Keratinocyte (primary cell): ENCODE measurements around the gene WDR27. TPM values are rescaled to one million over a fixed set of nuclear protein-coding genes. Genes with fewer than 3 reads are reported as not detected.
A peak's percentile ranks its signal among the peaks of the same experiment; 100 is the strongest.

Source experiments
- DNase-seq: peaks from one replicate; pipeline ENCODE4 v3.0.0-alpha.2; 2011; ENCODE audit warnings: low read depth, missing footprints, low spot score
- FAIRE-seq: peaks from 2 replicates; lab custom pipeline; 2011; peaks lifted over from hg19 to GRCh38; lab: Jason Lieb, UNC
- H2AFZ ChIP-seq: 2 replicates; pipeline ENCODE4 v1.6.0; 2012; ENCODE audit warnings: low read length, control low read depth, inconsistent platforms; ENCODE audit not compliant: control insufficient read depth
- H3K27ac ChIP-seq: 2 replicates; pipeline ENCODE4 v1.5.1; 2011; ENCODE audit warnings: low read length; ENCODE audit not compliant: control insufficient read depth, insufficient read depth
- H3K27me3 ChIP-seq: 3 replicates; pipeline ENCODE4 v1.6.0; 2011; ENCODE audit warnings: low read length; ENCODE audit not compliant: control insufficient read depth, insufficient read depth; ENCODE audit errors: extremely low read depth
- H3K36me3 ChIP-seq, 2 experiments: 2 replicates in 1 of 2; 3 replicates in 1 of 2; pipeline ENCODE4 v1.5.1; 2011; ENCODE audit warnings: low read length in 2 of 2, mild to moderate bottlenecking in 1 of 2; ENCODE audit not compliant: control insufficient read depth in 2 of 2, insufficient read depth in 2 of 2; ENCODE audit errors: extremely low read depth in 1 of 2
- H3K4me1 ChIP-seq: 3 replicates; pipeline ENCODE4 v1.5.1; 2011; ENCODE audit warnings: low read length; ENCODE audit not compliant: control insufficient read depth, insufficient read depth; ENCODE audit errors: extremely low read depth
- H3K4me2 ChIP-seq: 3 replicates; pipeline ENCODE4 v1.6.0; 2011; ENCODE audit warnings: low read depth, low read length; ENCODE audit not compliant: control insufficient read depth, insufficient read depth; ENCODE audit errors: extremely low read depth
- H3K4me3 ChIP-seq, 3 experiments: fragments of 200-600 bp in 1 of 3; sonication (generic) in 1 of 3; 2 replicates in 2 of 3; 3 replicates in 1 of 3; pipeline ENCODE4 v1.5.1; 2011 to 2016; ENCODE audit warnings: low read length in 3 of 3, mild to moderate bottlenecking in 3 of 3, control low read depth in 2 of 3, inconsistent platforms in 1 of 3, low read depth in 1 of 3, mixed read lengths in 1 of 3, mixed run types in 1 of 3, moderate library complexity in 1 of 3; ENCODE audit not compliant: control insufficient read depth in 2 of 3, insufficient read depth in 2 of 3; ENCODE audit errors: extremely low read depth in 1 of 3
- H3K79me2 ChIP-seq: 2 replicates; pipeline ENCODE4 v1.6.0; 2012; ENCODE audit warnings: low read length; ENCODE audit not compliant: control insufficient read depth, insufficient read depth
- H3K9ac ChIP-seq: 3 replicates; pipeline ENCODE4 v1.6.0; 2011; ENCODE audit warnings: low read length; ENCODE audit not compliant: control insufficient read depth, insufficient read depth; ENCODE audit errors: extremely low read depth
- H3K9me1 ChIP-seq: 3 replicates; pipeline ENCODE4 v1.6.0; 2011; ENCODE audit warnings: low read length; ENCODE audit not compliant: control insufficient read depth, insufficient read depth; ENCODE audit errors: extremely low read depth
- H3K9me3 ChIP-seq: 2 replicates; pipeline ENCODE4 v1.5.1; 2012; ENCODE audit warnings: low read depth, low read length; ENCODE audit not compliant: control insufficient read depth
- H4K20me1 ChIP-seq: 3 replicates; pipeline ENCODE4 v1.6.0; 2011; ENCODE audit warnings: low read length; ENCODE audit not compliant: control insufficient read depth, insufficient read depth; ENCODE audit errors: extremely low read depth
- CTCF ChIP-seq, 3 experiments: IDR thresholded peaks in 1 of 3; conservative IDR thresholded peaks in 1 of 3; optimal IDR thresholded peaks in 1 of 3; 2 replicates in 2 of 3; 3 replicates in 1 of 3; pipeline versions ENCODE3 to v1.5.1; 2011; ENCODE audit warnings: low read length in 3 of 3, mild to moderate bottlenecking in 3 of 3, moderate library complexity in 2 of 3, control low read depth in 1 of 3, inconsistent platforms in 1 of 3; ENCODE audit not compliant: insufficient read depth in 2 of 3; ENCODE audit errors: extremely low read depth in 1 of 3
- EZH2 ChIP-seq: IDR thresholded peaks from one replicate; pipeline ENCODE4 v1.6.1; 2012; ENCODE audit warnings: inconsistent platforms, mild to moderate bottlenecking, low read length, moderate library complexity
- dilution Hi-C: fragments of 300-500 bp; cut with MboI; formaldehyde crosslinking; loops from one replicate; pipeline ENCODE4 v1.7.0; 2020; ENCODE audit warnings: low sequenced_read_pairs; ENCODE audit not compliant: extremely low pct_ligation_motif_present
- polyA minus RNA-seq, 3 experiments: library from RNA; depleted of rRNA, polyadenylated mRNA; stranded (reverse); fragments of >200 nt; gene quantifications; 1 replicate in 1 of 3; 2 replicates in 1 of 3; 3 replicates in 1 of 3; pipeline ENCODE4 v1.2.3, GENCODE V29; 2011
- polyA plus RNA-seq, 5 experiments: library from polyadenylated mRNA; depleted of rRNA in 3 of 5; stranded (reverse) in 3 of 5; stranded (forward) in 1 of 5; unstranded in 1 of 5; fragments of >200 nt; gene quantifications; 1 replicate in 1 of 5; 2 replicates in 3 of 5; 3 replicates in 1 of 5; pipeline versions ENCODE4 v1.2.1 to v1.2.3, GENCODE V29; 2011 to 2012; ENCODE audit warnings: missing spikeins in 2 of 5, low read depth in 1 of 5, low replicate concordance in 1 of 5

WDR27 gene
- polyA plus RNA-seq (9.3 to 20.5 TPM (median 17.8 TPM) in 3 replicates), polyA minus RNA-seq (7.7 to 30.2 TPM (median 17.3 TPM) in 3 replicates)
- 5.8 TPM for polyA plus RNA-seq (2011; ENCODE audit: low read depth)
- 4.5 and 5.2 TPM in 2 replicates for polyA plus RNA-seq (2011; cell fraction: cytosol; rRNA removed)
- 84.5 and 97.4 TPM in 2 replicates for polyA plus RNA-seq (2011; cell fraction: nucleus; rRNA removed)
- 7.0 and 11.0 TPM in 2 replicates for polyA plus RNA-seq (2012; ENCODE audit: low replicate concordance)
- polyA minus RNA-seq (2011; cell fraction: cytosol; rRNA and poly(A)+ RNA removed) = 15.2 TPM
- 43.4 and 68.7 TPM in 2 replicates for polyA minus RNA-seq (2011; cell fraction: nucleus; rRNA and poly(A)+ RNA removed)

- Histone ChIP-seq H3K9me1 (no peaks in the 10 kb centered on the region), H3K4me3 (peak within 1 kb of the TSS; percentile 90 to 94 (median 91)), H3K9me3 (no peaks in the 10 kb centered on the region), H3K4me1 (peaks cover 38% of the 10 kb centered on the region), H3K27ac (peak within 1 kb of the TSS; percentile 83), H3K4me2 (peak within 1 kb of the TSS; percentile 93), H3K79me2 (peaks cover 67% of the 10 kb centered on the region), H3K27me3 (no peaks in the 10 kb centered on the region), H2AFZ (peak within 1 kb of the TSS; percentile 84), H4K20me1 (no peaks in the 10 kb centered on the region), H3K9ac (peak within 1 kb of the TSS; percentile 91), H3K36me3 (peaks cover 0 to 3% of the 10 kb centered on the region in 2 experiments)
- DNase-seq (peak; percentile 68), FAIRE-seq (no peak)
- TF ChIP-seq EZH2 (no peak), CTCF (optimal IDR thresholded peaks at IDR 0.05 in 1 of 3, IDR thresholded peaks at IDR 0.05 in 1 of 3, conservative IDR thresholded peaks at IDR 0.05 in 1 of 3; ENCODE audit: extremely low read depth in 1 of 3, insufficient read depth in 2 of 3, low read length in 3 of 3) (no peak)
- dilution Hi-C loops = no loop called here
Measured at GRCh38 chr6:169701954-169702839, at the start of gene WDR27, which contains the start of gene C6orf120. WDR27 (minus strand) TSS chr6:169702029; CDS start chr6:169689005, 13,024 bp downstream. C6orf120 (plus strand) TSS chr6:169702126; CDS start chr6:169702460, 334 bp downstream.

- Histone ChIP-seq H3K4me2 (no peak overlapping the region), H2AFZ (no peak overlapping the region), H3K9me1 (no peaks in the 10 kb centered on the region), H3K4me3 (no peak overlapping the region), H3K4me1 (peaks cover 6% of the 10 kb centered on the region), H3K27ac (no peak overlapping the region), H3K36me3 (no peaks in the 10 kb centered on the region), H4K20me1 (no peaks in the 10 kb centered on the region), H3K79me2 (peaks cover 15% of the 10 kb centered on the region), H3K27me3 (no peaks in the 10 kb centered on the region), H3K9me3 (no peaks in the 10 kb centered on the region), H3K9ac (no peak overlapping the region)
- DNase-seq (no peak), FAIRE-seq (peak; percentile 67)
- dilution Hi-C loops = no loop called here
- no peak for TF ChIP-seq EZH2
- no peak for TF ChIP-seq CTCF (optimal IDR thresholded peaks at IDR 0.05 in 1 of 3, IDR thresholded peaks at IDR 0.05 in 1 of 3, conservative IDR thresholded peaks at IDR 0.05 in 1 of 3; ENCODE audit: extremely low read depth in 1 of 3, insufficient read depth in 2 of 3, low read length in 3 of 3)
Measured at GRCh38 chr6:169746556-169746955, 44.7 kb upstream of the WDR27 start.
